ENCODE results near the gene EXO1. TPM values are rescaled to one million over a fixed set of nuclear protein-coding genes. Genes with fewer than 3 reads are reported as not detected.

The EXO1 gene
- total and polyA plus RNA-seq, 9 of the 15 experiments (the other 6 are each of a cell fraction or from before 2014, with no cell fraction given): 36.0 to 125 (median 83.9) TPM

GRCh38 chr1:241883159-241883558 lies 35.2 kb downstream of the EXO1 start:
- no TSS peak for BruUV-seq (replicated peaks)
- ATAC-seq: no peak
- no peak overlapping the region for H3K4me2 ChIP-seq (ENCODE audit: insufficient read depth, low read length)
- H3K9me3 ChIP-seq (replicated peaks; ENCODE audit: control insufficient read depth, insufficient read depth, low read depth, low read length): no peaks in the 10 kb centered on the region
- H3K27me3 ChIP-seq (ENCODE audit: control insufficient read depth in 2 of 2, insufficient read depth in 2 of 2, low read length in 2 of 2): no peaks in the 10 kb centered on the region
- no peak overlapping the region for H3K4me3 ChIP-seq
- in situ Hi-C loops (cut with MboI) (loop anchor here (25.0 kb wide), 1 partner anchor 579 kb away; no protein-coding TSS in a partner anchor), intact Hi-C loops (cut with micrococcal nuclease) (no loop called here)
- no peaks in the 10 kb centered on the region for H4K20me1 ChIP-seq (replicated peaks; ENCODE audit: control insufficient read depth, insufficient read depth, low read length)
- H3K79me2 ChIP-seq (ENCODE audit: control insufficient read depth, insufficient read depth, low read length): peaks cover 8% of the 10 kb centered on the region; the same call in 2 of the 3 replicates
- no peak overlapping the region for H3K27ac ChIP-seq (ENCODE audit: extremely low read depth, low read depth, low read length)
- no peak for FAIRE-seq
- 0% methylated on average over 1 of the region's 1 CpG for WGBS (ENCODE audit: insufficient coverage, low coverage, missing lambda C conversion rate)
- H3K9me1 ChIP-seq (ENCODE audit: control insufficient read depth, insufficient read depth, low read length): no peaks in the 10 kb centered on the region
- H3K9ac ChIP-seq (ENCODE audit: insufficient read depth in 1 of 2, low read depth in 2 of 2, low read length in 2 of 2): no peak overlapping the region
- H2AFZ ChIP-seq (ENCODE audit: low read depth, low read length): no peak overlapping the region
- no peak for DNase-seq (ENCODE audit: extremely low read depth in 1 of 4, low spot score in 3 of 4)
- peaks cover 86% of the 10 kb centered on the region for H3K36me3 ChIP-seq (ENCODE audit: control insufficient read depth, insufficient read depth, low read length)
- H3K4me1 ChIP-seq (replicated peaks in 1 of 2; ENCODE audit: control insufficient read depth in 2 of 2, insufficient read depth in 2 of 2, low read length in 2 of 2): no peaks in the 10 kb centered on the region
- CTCF ChIA-PET (ENCODE audit: low intra/inter-chr PET ratio): no interaction called here
- POLR2A ChIA-PET: no interaction called here
- TF ChIP-seq EP400 (IDR thresholded peaks at IDR 0.05) (no peak), GTF3C2 (IDR thresholded peaks at IDR 0.05; ENCODE audit: borderline replicate concordance, extremely low read depth, insufficient read length) (no peak), ZNF75A (CRISPR knock-in tag; IDR thresholded peaks at IDR 0.05) (no peak), ERF (CRISPR knock-in tag; IDR thresholded peaks at IDR 0.05) (no peak), RBM22 (IDR thresholded peaks at IDR 0.05; ENCODE audit: low read depth, low read length, poor library complexity, severe bottlenecking) (no peak), NR2F6 (CRISPR knock-in tag; IDR thresholded peaks at IDR 0.05) (no peak), ZNF224 (CRISPR knock-in tag; IDR thresholded peaks at IDR 0.05) (no peak), GABPA (tag; conservative IDR thresholded peaks at IDR 0.05; ENCODE audit: low read depth) (no peak), MCM7 (IDR thresholded peaks at IDR 0.05) (no peak), EWSR1 (IDR thresholded peaks at IDR 0.05; ENCODE audit: borderline replicate concordance, low read depth, partially characterized antibody) (no peak), CBX5 (IDR thresholded peaks at IDR 0.05; ENCODE audit: borderline replicate concordance, low read depth) (no peak), KLF1 (tag; IDR thresholded peaks at IDR 0.05) (no peak), MITF (IDR thresholded peaks at IDR 0.05) (no peak), ZNF512 (tag; IDR thresholded peaks at IDR 0.05) (no peak), SIX5 (IDR thresholded peaks at IDR 0.05; ENCODE audit: borderline replicate concordance in 1 of 2, insufficient read depth in 1 of 2, low read depth in 1 of 2, low read length in 2 of 2) (no peak), ZNF445 (CRISPR knock-in tag; IDR thresholded peaks at IDR 0.05; ENCODE audit: low read depth) (no peak)
